OCI-LY3 (cell line): ENCODE data around the gene RPS6KL1.
A peak's percentile ranks its signal among the peaks of the same experiment; 100 is the strongest.

Experiments
- H2AFZ ChIP-seq: fragments of 200-600, 300-600 bp; shearing (Covaris generic); 2 replicates; pipeline ENCODE4 v1.6.0; 2014; ENCODE audit warnings: antibody characterized with exemption, low read depth, low read length
- H3K27ac ChIP-seq: fragments of 200-600, 300-600 bp; sonication (generic); 2 replicates; pipeline ENCODE4 v1.5.1; 2014; ENCODE audit warnings: mild to moderate bottlenecking, low read length, moderate library complexity, mixed read lengths
- H3K27me3 ChIP-seq: fragments of 200-600, 300-600 bp; sonication (generic); 2 replicates; pipeline ENCODE4 v1.6.1; 2014; ENCODE audit warnings: low read depth, low read length, mixed read lengths
- H3K36me3 ChIP-seq: fragments of 200-600, 300-600 bp; sonication (generic); replicated peaks from 2 replicates; pipeline ENCODE3; 2014; ENCODE audit warnings: low read depth, low read length, mixed read lengths
- H3K4me1 ChIP-seq: fragments of 300-600, 200-600 bp; sonication (generic); 2 replicates; pipeline ENCODE4 v1.6.1; 2014; ENCODE audit warnings: low read length, mixed read lengths
- H3K4me2 ChIP-seq: fragments of 200-600, 300-600 bp; sonication (generic); 2 replicates; pipeline ENCODE4 v1.6.1; 2014; ENCODE audit warnings: low read length, mixed read lengths
- H3K4me3 ChIP-seq: fragments of 300-600, 200-600 bp; sonication (generic); 2 replicates; pipeline ENCODE4 v1.5.1; 2014; ENCODE audit warnings: antibody characterized with exemption, mild to moderate bottlenecking, low read length, moderate library complexity
- H3K79me2 ChIP-seq: fragments of 300-600, 200-600 bp; shearing (Covaris generic); 2 replicates; pipeline ENCODE4 v1.6.1; 2014; ENCODE audit warnings: mild to moderate bottlenecking, low read length, mixed read lengths
- H3K9ac ChIP-seq: fragments of 300-600, 200-600 bp; shearing (Covaris generic); 2 replicates; pipeline ENCODE4 v1.6.0; 2014; ENCODE audit warnings: mild to moderate bottlenecking, low read length, moderate library complexity
- H3K9me3 ChIP-seq: fragments of 200-600, 300-600 bp; shearing (Covaris generic); 2 replicates; pipeline ENCODE4 v1.6.1; 2014; ENCODE audit warnings: low read length, mixed read lengths; ENCODE audit not compliant: insufficient read depth
- H4K20me1 ChIP-seq: fragments of 200-600, 300-600 bp; sonication (generic); 2 replicates; pipeline ENCODE4 v1.6.1; 2016; ENCODE audit warnings: low read length, mixed read lengths; ENCODE audit not compliant: insufficient read depth
- EZH2phosphoT487 ChIP-seq: fragments of 200-600 bp; shearing (Covaris generic); IDR thresholded peaks from 2 replicates; pipeline ENCODE4 v1.6.1; 2018; ENCODE audit warnings: antibody characterized with exemption, mixed run types, low read depth
- TF ChIP-seq, protein P1 (sequence below): fragments of 200-600, 300-600 bp; sonication (generic); IDR thresholded peaks from 2 replicates; pipeline ENCODE4 v1.5.1; 2014; ENCODE audit warnings: antibody characterized with exemption, low read length, low read depth

The RPS6KL1 gene

GRCh38 chr14:74945852-74946658, 23.0 kb upstream of the RPS6KL1 start:
- no peak for TF ChIP-seq EZH2phosphoT487
- TF ChIP-seq, protein P1, sequence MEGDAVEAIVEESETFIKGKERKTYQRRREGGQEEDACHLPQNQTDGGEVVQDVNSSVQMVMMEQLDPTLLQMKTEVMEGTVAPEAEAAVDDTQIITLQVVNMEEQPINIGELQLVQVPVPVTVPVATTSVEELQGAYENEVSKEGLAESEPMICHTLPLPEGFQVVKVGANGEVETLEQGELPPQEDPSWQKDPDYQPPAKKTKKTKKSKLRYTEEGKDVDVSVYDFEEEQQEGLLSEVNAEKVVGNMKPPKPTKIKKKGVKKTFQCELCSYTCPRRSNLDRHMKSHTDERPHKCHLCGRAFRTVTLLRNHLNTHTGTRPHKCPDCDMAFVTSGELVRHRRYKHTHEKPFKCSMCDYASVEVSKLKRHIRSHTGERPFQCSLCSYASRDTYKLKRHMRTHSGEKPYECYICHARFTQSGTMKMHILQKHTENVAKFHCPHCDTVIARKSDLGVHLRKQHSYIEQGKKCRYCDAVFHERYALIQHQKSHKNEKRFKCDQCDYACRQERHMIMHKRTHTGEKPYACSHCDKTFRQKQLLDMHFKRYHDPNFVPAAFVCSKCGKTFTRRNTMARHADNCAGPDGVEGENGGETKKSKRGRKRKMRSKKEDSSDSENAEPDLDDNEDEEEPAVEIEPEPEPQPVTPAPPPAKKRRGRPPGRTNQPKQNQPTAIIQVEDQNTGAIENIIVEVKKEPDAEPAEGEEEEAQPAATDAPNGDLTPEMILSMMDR = peak; percentile 86
- Histone ChIP-seq H4K20me1 (no peaks in the 10 kb centered on the region), H3K4me2 (peak overlapping the region; percentile 73)

GRCh38 chr14:74945261-74945851, 22.3 kb upstream of the RPS6KL1 start:
- no peak overlapping the region for H3K4me3 ChIP-seq
- H3K9ac ChIP-seq = no peak overlapping the region
- H3K4me1 ChIP-seq = peaks cover 46% of the 10 kb centered on the region
- no peak overlapping the region for H2AFZ ChIP-seq
- TF ChIP-seq, protein P1 = peak; percentile 72
- no peak for TF ChIP-seq EZH2phosphoT487
- H3K79me2 ChIP-seq = no peaks in the 10 kb centered on the region
- H3K27me3 ChIP-seq = no peaks in the 10 kb centered on the region
- no peaks in the 10 kb centered on the region for H4K20me1 ChIP-seq
- H3K9me3 ChIP-seq = no peaks in the 10 kb centered on the region
- no peaks in the 10 kb centered on the region for H3K36me3 ChIP-seq
- H3K27ac ChIP-seq = no peak overlapping the region
- H3K4me2 ChIP-seq = no peak overlapping the region

More at GRCh38 chr14:74945852-74946658, 23.0 kb upstream of the RPS6KL1 start:
- Histone ChIP-seq H3K27ac (no peak overlapping the region), H3K36me3 (no peaks in the 10 kb centered on the region), H2AFZ (no peak overlapping the region; the same call in 1 of the 2 replicates), H3K4me3 (peak overlapping the region; percentile 49), H3K9me3 (no peaks in the 10 kb centered on the region), H3K79me2 (no peaks in the 10 kb centered on the region), H3K27me3 (no peaks in the 10 kb centered on the region), H3K9ac (peak overlapping the region; percentile 13; the same call in 1 of the 2 replicates), H3K4me1 (peaks cover 39% of the 10 kb centered on the region)

GRCh38 chr14:74942608-74943007, 19.5 kb upstream of the RPS6KL1 start:
- peak overlapping the region; percentile 88 for H3K9ac ChIP-seq
- peak overlapping the region; percentile 87 for H3K27ac ChIP-seq
- no peaks in the 10 kb centered on the region for H3K36me3 ChIP-seq
- no peaks in the 10 kb centered on the region for H3K9me3 ChIP-seq
- peak overlapping the region; percentile 91 for H3K4me2 ChIP-seq
- H3K4me3 ChIP-seq = peak overlapping the region; percentile 80
- H2AFZ ChIP-seq = peak overlapping the region; percentile 6; the same call in 1 of the 2 replicates
- H3K4me1 ChIP-seq = peaks cover 72% of the 10 kb centered on the region
- H4K20me1 ChIP-seq = no peaks in the 10 kb centered on the region
- TF ChIP-seq EZH2phosphoT487 = no peak
- TF ChIP-seq, protein P1 = no peak
- H3K79me2 ChIP-seq = no peaks in the 10 kb centered on the region
- no peaks in the 10 kb centered on the region for H3K27me3 ChIP-seq

GRCh38 chr14:74942181-74942580, 19.1 kb upstream of the RPS6KL1 start:
- peak overlapping the region; percentile 88 for H3K9ac ChIP-seq
- no peaks in the 10 kb centered on the region for H3K36me3 ChIP-seq
- H3K79me2 ChIP-seq = no peaks in the 10 kb centered on the region
- no peaks in the 10 kb centered on the region for H4K20me1 ChIP-seq
- no peaks in the 10 kb centered on the region for H3K27me3 ChIP-seq
- no peaks in the 10 kb centered on the region for H3K9me3 ChIP-seq
- peak overlapping the region; percentile 87 for H3K27ac ChIP-seq
- peak overlapping the region; percentile 80 for H3K4me3 ChIP-seq
- peak overlapping the region; percentile 91 for H3K4me2 ChIP-seq
- TF ChIP-seq, protein P1 = no peak
- no peak for TF ChIP-seq EZH2phosphoT487
- H3K4me1 ChIP-seq = peaks cover 72% of the 10 kb centered on the region
- peak overlapping the region; percentile 6; the same call in 1 of the 2 replicates for H2AFZ ChIP-seq
